LoVo (cell line): ENCODE measurements around the gene MTG2.

ENCODE experiments used
- DNase-seq: peaks from one replicate; pipeline ENCODE4 v3.0.0-alpha.2; 2016; ENCODE audit warnings: low spot score

The MTG2 gene

GRCh38 chr20:62206388-62206775, 23.6 kb downstream of the MTG2 start:
- DNase-seq, result no peak

GRCh38 chr20:62208061-62208794, 25.4 kb downstream of the MTG2 start:
- DNase-seq, result no peak

- no peak for DNase-seq
Measured at GRCh38 chr20:62208795-62209755, 26.2 kb downstream of the MTG2 start.

DNA sequence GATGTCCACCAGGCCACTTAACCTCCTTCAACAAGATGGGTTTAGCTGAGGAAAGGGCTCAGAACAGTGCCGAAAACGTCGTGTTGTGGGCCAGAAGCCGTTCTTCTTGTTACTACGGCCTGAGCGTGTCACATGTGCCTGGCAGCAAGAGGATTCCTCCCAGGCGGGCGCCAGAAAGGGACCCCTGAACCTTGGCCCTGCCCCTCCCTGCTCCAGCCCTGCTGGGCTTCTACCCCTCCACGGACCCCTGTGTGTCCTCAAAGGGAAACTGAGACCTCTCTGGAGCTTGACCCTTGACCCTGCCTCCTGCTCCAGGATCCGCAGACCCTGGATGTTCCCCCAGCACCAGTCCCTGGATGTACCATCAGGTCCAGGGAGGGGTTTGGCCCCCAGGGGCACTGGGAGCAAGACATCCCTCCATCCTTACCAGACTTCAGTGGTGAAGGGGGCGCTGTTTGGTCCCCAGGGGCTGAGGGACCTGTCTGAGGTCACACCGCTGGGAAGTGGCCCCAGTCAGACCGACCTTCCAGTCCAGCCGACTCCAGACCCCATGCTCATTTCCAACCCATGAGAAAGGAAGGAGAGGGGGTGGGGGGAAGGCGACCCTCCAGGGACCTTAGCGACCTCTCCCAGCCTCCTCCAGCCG, 27.1 kb downstream of the MTG2 start:
- no peak for DNase-seq

DNA sequence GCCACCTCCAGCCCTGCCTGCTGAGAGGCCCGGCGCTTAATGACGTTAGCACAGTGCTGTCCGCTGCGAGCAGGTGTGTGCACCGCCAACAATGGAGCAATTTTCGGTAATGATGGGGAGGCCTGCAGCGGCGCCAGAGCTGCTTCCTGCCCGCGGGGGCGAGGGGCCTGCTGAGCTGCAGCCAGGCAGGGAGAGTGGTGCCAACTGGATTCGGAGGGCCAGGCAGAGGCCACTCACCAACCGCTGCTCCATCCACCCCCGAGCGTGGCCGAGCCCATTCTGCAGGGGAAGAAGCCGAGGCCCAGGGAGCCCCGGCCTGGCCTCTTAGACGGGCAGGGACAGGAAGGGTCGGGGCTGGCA, 27.6 kb downstream of the MTG2 start:
- DNase-seq, result no peak

DNA sequence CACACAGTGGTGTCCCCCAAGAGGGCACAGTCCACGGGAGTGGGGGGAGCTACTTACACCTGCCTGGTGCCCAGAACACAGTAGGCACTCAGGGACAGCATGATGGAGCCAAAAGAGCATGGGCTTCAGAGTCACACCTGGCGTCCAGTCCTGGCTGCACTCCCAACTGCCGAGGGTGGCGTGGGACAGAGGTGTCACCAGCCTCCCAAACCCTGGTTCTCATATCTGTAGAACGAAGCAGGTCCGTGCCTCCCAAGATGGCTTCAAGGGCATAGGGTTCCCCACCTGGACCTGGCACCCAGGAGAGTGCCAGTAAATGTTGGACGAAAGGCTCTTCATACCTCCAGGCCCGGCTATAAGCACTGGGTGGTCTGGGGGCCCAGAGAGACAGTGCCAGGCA, 28.4 kb downstream of the MTG2 start:
- DNase-seq, result no peak

- DNase-seq, result no peak
Measured at GRCh38 chr20:62211769-62212288, 29.0 kb downstream of the MTG2 start.

DNA sequence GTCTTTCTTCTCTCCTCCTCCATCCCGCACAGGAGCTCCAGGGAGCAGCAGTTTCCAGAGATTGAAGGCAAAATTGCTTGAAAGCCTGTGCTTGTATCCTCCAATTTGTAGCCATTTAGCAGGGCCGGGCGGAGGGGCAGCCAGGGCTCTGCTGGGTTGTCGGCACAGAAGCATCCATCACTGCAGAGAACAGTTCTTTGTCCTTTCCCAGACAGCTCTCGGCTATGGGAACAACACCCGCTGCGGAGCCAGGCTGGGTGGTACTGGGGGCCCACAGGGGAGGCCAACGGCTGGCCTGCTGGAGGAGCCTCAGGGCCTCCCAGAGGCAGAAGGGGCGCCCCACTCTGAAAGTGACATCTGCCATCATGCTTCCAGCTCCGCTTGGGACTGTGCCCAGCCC, 29.5 kb downstream of the MTG2 start:
- no peak for DNase-seq

DNA sequence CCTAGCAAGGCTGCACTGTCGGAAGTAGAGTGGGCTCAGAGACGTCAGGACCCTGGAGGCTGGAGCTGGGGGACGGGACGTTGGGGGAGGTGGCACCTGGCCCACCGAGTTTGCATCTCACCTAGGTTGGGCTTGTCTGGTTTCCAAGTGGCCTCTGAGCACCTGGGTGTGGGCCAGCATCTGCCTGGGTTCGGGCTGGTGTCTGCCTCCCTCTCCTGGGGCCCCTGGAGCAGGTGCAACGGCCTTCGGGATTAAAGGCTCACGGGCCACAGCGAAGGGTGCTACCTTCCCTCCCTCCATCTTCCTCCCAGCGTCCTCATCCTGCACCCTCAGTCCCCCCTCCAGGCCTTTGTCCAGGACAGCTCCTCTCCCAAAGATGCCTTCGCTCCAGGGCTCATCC, 31.2 kb downstream of the MTG2 start:
- no peak for DNase-seq

GRCh38 chr20:62215020-62215990, 32.5 kb downstream of the MTG2 start:
- no peak for DNase-seq

- no peak for DNase-seq
Measured at GRCh38 chr20:62215991-62216635, 33.3 kb downstream of the MTG2 start.

DNA sequence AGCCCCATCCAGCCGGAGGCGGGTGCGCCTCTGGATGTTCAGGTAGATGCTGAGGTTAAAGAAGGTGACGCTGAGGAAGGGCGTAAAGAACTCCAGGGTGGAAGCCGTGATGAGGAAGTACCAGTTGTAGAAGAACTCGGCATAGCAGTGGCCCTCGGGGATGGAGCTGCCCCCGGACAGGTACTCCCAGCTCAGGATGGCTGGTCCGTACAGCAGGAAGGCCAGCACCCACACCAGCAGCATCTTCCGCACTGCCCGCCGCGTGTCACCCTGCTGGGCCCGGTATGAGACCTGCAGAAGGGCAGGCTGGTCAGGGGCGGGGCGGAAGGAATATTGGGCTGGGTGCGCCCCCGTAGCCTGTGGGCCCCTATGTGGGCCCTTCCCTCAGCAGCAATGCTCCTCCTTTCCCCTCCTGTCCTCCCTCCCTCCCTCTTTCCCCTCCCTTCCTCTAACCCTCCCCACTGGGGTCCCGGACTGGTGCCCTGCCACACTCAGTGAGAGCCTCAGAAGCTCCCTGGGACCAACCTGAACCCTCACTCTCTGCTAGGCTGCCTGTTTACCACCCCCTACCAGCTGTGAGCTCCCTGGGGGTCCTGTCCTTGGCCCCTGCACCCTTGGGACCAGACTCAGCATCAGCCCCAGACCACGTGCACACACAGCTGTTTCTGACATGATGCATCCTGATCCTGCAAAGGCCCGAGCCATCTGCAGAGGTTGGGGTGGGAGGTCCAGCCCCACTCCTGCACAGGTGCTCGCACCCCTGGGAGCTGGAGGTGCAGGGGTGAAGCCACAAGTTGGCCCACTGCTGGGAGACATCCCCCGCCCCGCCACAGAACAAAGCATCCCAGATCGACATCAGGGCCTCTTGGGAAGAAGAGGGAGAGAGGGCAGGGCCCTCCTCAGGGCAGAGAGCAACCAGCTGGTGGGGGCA, 34.1 kb downstream of the MTG2 start:
- DNase-seq, result no peak

GRCh38 chr20:62217913-62218773, 35.3 kb downstream of the MTG2 start:
- no peak for DNase-seq

DNA sequence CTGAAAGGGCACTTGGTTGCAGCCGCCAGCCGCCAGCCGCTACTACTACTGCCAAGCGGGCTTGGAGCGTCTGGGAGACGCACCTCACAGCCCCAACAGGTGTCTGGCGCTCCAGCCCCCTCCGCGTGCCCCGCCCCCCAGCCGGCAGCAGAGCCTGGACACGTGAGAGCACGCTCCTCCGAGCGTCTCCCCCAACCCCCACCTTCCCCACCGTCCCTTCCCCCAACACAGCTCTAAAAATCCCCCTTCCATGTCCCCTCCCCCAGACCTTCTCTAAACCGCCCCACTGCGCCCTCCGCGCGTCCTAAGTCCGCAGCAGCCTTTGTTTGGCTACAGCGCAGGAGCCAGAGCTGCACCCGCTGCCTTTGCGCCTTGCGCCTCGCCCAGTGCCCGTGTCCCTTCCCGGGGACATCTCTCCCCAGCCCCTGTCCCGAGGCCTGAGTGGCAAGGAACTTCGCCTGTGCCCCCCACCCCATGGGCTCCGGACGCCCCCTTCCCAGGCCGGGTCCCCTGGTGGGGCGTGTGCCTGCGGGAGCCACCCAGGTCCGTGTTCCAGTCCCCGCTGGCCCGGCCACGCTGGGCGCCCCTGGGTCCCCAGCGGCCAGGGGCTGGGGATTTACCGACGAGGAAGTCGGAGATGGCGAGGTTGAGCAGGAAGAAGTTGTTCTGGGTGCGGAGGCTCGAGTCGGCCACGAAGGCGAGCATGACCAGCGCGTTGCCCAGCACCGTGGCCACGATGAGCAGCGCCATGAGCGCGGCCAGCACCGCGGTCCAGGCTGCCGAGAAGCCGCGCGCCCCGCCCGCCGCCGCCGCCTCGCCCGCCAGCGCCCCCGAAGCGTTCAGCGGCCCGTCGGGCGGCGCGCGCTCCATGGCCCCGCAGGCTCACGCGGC, 36.5 kb downstream of the MTG2 start:
- no peak for DNase-seq

DNA sequence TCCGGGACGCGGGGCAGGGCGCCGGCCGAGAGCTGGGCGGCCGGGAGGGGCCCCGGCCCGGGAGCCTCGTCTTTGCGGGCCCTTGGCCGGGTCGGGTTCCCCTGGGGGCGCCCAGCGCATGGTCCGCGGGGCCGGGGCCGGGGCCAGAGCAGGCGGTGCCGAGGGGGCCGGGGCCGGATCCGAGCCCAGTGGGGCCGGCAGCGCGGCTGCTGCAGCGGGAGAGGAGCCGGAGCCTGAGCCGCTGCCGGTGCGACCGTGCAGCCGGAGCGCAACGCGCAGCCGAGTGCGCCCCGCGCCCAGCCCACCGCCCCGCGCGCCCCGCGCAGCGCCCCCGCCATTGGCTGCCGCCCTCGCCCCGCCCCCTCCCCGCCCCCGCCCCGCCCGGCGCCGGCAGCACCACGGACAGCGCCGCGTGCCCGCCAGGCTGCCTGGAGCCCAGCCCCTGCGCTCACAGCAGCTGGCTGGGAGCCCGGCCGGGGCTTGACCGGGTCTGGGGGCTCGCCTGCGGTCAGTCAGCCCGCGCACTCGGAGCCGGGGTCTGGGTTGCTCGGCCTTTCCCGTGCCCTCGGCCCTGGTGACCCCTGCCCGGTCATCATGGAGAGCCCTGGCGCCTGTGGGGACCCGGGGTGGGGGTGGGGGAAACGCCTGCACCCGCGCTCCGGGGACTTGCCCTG, 37.3 kb downstream of the MTG2 start, which contains the start of gene HRH3:
TSS of gene HRH3 (minus strand) at position 287 of the 674 bp plus-strand sequence. CDS start 308 bp downstream, outside the sequence.
- no peak for DNase-seq

GRCh38 chr20:62220666-62221568, 38.1 kb downstream of the MTG2 start:
- DNase-seq, result no peak
